Measurements from ENCODE around the gene C1orf50.
"Not testable (repeated sequence)": the region's sequence is repeated elsewhere in the genome, so short reads cannot be mapped to it uniquely, and the experiment has no call there.

C1orf50 gene

DNA sequence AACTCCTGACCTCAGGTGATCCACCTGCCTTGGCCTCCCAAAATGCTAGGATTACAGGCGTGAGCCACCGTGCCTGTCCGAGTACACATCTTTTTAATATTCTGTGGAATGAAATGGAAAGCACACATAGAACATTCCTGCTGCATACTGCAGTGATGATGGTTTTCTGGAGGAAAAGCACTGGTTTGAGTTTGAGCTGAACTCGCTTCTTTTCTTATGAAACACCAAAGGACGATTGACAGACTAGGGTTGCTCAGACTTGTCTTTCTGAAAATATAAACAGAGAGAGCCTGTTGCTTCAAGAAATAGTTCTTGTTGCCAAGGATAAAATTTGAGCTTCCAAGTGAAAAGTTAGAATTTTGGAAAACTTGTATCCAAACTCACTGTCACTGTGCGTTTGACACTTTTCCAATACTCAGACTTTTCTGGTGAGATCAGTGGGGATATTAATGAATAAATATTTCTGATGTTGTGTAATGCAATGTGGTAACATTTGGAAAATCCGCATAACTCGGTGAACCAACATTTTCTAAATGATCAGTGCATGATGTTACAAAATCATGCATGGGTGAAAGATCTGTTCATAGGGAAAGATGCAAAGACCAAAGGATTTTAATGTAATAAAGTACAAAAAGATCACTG is 34.9 kb downstream of the C1orf50 start:
- ChIA-PET POLR2A (no interaction called here), CTCF (interaction anchor here (1.0 to 1.3 kb wide), 2 partner anchors 14 to 18 kb away, joined by 3 read pairs; partner anchors contain the start of gene ERMAP)
- TF ChIP-seq, protein P1, sequence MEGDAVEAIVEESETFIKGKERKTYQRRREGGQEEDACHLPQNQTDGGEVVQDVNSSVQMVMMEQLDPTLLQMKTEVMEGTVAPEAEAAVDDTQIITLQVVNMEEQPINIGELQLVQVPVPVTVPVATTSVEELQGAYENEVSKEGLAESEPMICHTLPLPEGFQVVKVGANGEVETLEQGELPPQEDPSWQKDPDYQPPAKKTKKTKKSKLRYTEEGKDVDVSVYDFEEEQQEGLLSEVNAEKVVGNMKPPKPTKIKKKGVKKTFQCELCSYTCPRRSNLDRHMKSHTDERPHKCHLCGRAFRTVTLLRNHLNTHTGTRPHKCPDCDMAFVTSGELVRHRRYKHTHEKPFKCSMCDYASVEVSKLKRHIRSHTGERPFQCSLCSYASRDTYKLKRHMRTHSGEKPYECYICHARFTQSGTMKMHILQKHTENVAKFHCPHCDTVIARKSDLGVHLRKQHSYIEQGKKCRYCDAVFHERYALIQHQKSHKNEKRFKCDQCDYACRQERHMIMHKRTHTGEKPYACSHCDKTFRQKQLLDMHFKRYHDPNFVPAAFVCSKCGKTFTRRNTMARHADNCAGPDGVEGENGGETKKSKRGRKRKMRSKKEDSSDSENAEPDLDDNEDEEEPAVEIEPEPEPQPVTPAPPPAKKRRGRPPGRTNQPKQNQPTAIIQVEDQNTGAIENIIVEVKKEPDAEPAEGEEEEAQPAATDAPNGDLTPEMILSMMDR (IDR thresholded peaks at IDR 0.05; ENCODE audit: control extremely low read depth, extremely low read depth, low read depth, missing control alignments) = no peak
- no peak for DNase-seq (ENCODE audit: extremely low spot score)

DNA sequence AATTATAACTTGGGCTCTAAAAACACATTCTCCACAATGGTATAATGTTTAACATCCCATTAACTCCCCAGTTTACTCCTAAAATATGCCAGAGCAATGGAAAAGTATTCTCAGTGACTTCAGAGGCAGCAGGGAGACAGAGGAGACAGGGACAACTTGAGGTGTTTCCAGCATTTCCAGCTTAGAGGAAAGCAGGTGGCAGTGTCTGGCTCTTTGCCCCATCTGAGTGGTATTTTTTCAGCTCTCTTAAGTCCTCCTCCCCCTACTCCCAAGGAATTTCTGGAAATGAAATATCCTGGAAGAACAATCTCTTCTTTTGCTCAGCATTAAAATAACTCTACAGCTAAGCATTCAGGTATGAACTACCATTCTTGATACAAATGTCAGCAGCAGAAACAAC is 39.1 kb downstream of the C1orf50 start:
- ChIA-PET CTCF (interaction anchor here (1.0 to 1.2 kb wide), 3 partner anchors 26 to 28 kb away, joined by 3 to 4 read pairs (median 3); no protein-coding TSS in a partner anchor), POLR2A (no interaction called here)
- DNase-seq (ENCODE audit: extremely low spot score) = no peak

DNA sequence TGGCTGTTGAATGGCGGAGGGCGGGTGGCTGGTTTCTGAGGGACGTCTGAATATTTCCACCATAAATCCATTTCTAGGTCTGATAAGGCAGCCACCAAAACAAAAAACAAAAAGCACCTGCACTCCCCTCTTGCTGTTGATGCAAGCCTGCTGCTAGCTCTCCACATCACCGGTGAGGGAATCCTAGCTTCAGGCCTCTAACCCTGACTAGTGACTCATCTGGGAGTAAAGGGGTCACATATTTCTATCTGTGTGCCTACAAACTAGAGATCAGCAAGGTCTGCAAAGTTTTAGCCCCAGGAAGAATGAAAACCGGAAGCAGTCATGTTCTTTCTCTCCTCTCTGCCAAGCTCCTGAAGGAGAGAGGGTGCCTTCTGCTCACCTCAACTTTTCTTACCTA is 39.5 kb downstream of the C1orf50 start:
- DNase-seq (ENCODE audit: extremely low spot score) = no peak
- CTCF ChIA-PET = interaction anchor here (1.0 to 1.2 kb wide), 2 partner anchors 26 to 29 kb away, joined by 3 to 4 read pairs; no protein-coding TSS in a partner anchor
- TF ChIP-seq, protein P1 (IDR thresholded peaks at IDR 0.05; ENCODE audit: control extremely low read depth, extremely low read depth, low read depth, missing control alignments) = no peak
- POLR2A ChIA-PET = no interaction called here

More for the DNA sequence above, 39.1 kb downstream of the C1orf50 start:
- TF ChIP-seq, protein P1 (IDR thresholded peaks at IDR 0.05; ENCODE audit: control extremely low read depth, extremely low read depth, low read depth, missing control alignments) = no peak

DNA sequence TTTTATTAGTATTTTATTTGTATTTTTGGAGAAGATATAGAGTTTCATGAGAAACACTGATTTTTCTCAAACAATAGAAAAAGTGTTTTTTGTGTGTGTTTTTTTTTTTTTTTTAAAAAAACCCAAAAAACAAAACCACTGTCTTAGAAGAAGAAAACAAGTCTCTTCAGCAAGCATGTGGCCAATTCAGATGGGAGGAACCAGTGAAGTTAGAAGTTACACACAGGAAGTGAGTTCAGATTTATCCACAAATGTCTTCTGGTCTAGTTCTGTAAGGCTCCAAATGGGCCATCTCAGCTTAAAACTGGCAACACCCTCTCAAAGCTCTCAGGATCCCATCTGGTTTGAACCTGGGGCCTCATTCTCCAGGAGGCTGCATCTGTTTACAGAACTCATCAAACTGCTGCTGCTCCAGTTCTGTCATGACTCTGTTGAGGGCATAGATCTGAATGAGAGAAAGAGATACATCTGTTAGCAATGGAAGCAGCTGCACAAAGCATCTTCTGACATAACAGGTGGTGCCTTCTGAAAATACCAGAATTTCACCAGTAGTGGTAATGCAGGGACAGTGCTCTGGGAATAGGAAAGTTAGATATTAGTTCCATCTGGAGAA is 40.1 kb downstream of the C1orf50 start:
- ChIA-PET CTCF (interaction anchor here (0.9 to 1.3 kb wide), 5 partner anchors 9 to 268 kb away, joined by 3 to 4 read pairs (median 4); partner anchors contain the start of gene ZNF691), POLR2A (no interaction called here)
- TF ChIP-seq, protein P1 (IDR thresholded peaks at IDR 0.05; ENCODE audit: control extremely low read depth, extremely low read depth, low read depth, missing control alignments) = no peak
- no peak for DNase-seq (ENCODE audit: extremely low spot score)

DNA sequence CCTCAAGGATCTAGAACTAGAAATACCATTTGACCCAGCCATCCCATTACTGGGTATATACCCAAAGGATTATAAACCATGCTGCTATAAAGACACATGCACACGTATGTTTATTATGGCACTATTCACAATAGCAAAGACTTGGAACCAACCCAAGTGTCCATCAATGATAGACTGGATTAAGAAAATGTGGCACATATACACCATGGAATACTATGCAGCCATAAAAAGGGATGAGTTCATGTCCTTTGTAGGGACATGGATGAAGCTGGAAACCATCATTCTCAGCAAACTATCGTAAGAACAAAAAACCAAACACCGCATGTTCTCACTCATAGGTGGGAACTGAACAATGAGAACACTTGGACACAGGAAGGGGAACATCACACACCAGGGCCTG is 47.8 kb downstream of the C1orf50 start:
- DNase-seq (ENCODE audit: extremely low spot score); POLR2A ChIA-PET; CTCF ChIA-PET: not testable (repeated sequence)

DNA sequence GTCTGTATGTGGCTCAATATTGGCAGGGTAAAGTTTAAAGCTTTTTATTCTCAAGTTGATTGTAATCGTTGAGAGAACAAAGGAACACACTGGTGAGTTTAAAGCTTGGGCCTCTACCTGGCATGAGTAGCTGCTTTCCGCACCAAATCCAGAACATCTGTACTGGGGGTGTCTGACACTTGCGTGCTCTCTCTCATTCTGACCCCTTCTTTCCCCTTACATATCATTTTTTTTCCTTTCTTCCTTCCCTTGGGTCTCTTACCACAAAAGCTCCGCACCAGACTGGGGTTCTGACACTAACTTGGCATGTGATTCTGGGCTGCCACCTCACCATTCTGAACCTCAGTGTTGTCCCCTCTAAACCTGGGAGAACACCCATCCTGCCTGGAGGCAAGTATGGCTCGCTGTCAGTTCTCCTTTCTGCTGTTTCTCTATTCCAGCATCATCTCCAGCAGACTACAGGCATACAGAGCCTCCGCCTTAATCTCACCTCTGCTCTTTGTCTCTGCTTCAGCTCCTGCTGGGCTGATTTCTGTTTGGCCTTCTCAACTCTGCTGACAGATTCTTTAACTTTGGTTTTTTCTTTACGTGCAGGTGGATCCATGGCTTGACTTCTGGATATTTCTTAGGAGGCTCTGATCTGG is 49.0 kb downstream of the C1orf50 start:
- ChIA-PET CTCF (interaction anchor here (0.8 to 1.5 kb wide), 7 partner anchors 9 to 258 kb away, joined by 3 to 4 read pairs (median 4); partner anchors contain the start of gene ZNF691), POLR2A (no interaction called here)
- TF ChIP-seq, protein P1 (IDR thresholded peaks at IDR 0.05; ENCODE audit: control extremely low read depth, extremely low read depth, low read depth, missing control alignments) = no peak
- no peak for DNase-seq (ENCODE audit: extremely low spot score)

Measured in GM10248 (cell line).